Transverse colon (tissue), 3 donors: ENCODE data around the gene KLRG1.

ENCODE experiments used
- POLR2A ChIP-seq: fragments of 450-650 bp; IDR thresholded peaks from one replicate; pipeline ENCODE4 v1.6.1; 2016; ENCODE audit warnings: antibody characterized with exemption, mild to moderate bottlenecking, moderate library complexity
- TF ChIP-seq, protein P1 (sequence below), 5 experiments: fragments of 200-600 bp in 3 of 5; fragments of 450-650 bp in 2 of 5; sonication (generic) in 3 of 5; IDR thresholded peaks; 1 replicate in 2 of 5; 2 replicates in 3 of 5; pipeline ENCODE4 v1.5.1; 2016 to 2017; ENCODE audit warnings: antibody characterized with exemption in 5 of 5, inconsistent platforms in 3 of 5, mild to moderate bottlenecking in 2 of 5, moderate library complexity in 1 of 5

DNA sequence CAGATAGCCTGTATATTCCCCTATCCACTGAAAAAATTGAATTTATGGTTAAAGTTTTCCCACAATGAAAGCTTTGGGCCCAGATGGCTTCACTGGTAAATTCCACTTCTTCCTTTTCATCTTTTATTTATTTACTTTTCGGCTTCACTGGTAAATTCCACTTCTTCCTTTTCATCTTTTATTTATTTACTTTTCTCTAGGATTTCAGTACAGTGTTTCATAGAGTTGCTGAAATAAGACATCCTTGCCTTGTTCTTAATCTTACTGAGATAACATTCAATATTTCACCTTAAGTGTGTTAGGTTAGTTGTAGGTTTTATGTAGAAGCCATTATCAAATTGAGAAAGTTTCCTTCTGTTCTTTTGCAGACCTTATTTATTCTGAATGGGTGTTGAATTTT lies 18.9 kb upstream of the KLRG1 start:
- TF ChIP-seq POLR2A = no peak
- TF ChIP-seq, protein P1, sequence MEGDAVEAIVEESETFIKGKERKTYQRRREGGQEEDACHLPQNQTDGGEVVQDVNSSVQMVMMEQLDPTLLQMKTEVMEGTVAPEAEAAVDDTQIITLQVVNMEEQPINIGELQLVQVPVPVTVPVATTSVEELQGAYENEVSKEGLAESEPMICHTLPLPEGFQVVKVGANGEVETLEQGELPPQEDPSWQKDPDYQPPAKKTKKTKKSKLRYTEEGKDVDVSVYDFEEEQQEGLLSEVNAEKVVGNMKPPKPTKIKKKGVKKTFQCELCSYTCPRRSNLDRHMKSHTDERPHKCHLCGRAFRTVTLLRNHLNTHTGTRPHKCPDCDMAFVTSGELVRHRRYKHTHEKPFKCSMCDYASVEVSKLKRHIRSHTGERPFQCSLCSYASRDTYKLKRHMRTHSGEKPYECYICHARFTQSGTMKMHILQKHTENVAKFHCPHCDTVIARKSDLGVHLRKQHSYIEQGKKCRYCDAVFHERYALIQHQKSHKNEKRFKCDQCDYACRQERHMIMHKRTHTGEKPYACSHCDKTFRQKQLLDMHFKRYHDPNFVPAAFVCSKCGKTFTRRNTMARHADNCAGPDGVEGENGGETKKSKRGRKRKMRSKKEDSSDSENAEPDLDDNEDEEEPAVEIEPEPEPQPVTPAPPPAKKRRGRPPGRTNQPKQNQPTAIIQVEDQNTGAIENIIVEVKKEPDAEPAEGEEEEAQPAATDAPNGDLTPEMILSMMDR (IDR thresholded peaks at IDR 0.05) = no peak
